ENCODE measurements around the gene ZNF396. TPM values are rescaled to one million over a fixed set of nuclear protein-coding genes. Genes with fewer than 3 reads are reported as not detected.
A peak's percentile ranks its signal among the peaks of the same experiment; 100 is the strongest.

Gene ZNF396
- polyA plus RNA-seq, 2 of the 4 experiments (the other 2 are of a cell fraction), result 0.94 to 1.3 TPM

- TF ChIP-seq CHD2 (IDR thresholded peaks at IDR 0.05; ENCODE audit: low read length, partially characterized antibody) (peak; percentile 39), MYC (IDR thresholded peaks at IDR 0.05; ENCODE audit: borderline replicate concordance, low read length) (no peak), RCOR1 (IDR thresholded peaks at IDR 0.05; ENCODE audit: low read depth, low read length) (no peak), POLR2A (IDR thresholded peaks at IDR 0.05; ENCODE audit: low read length) (peak; percentile 49)
Observed at GRCh38 chr18:35343936-35344735, 33.0 kb downstream of the ZNF396 start, which contains the start of gene ZNF24 (continued).

- DNase-seq (ENCODE audit: low read depth in 1 of 2, low spot score in 1 of 2) (no peak), FAIRE-seq (no peak), ATAC-seq (no peak)
- ChIA-PET POLR2A (interaction anchor here (0.7 to 1.2 kb wide), 2 partner anchors 103 to 365 kb away, joined by 3 to 6 read pairs; partner anchors contain the start of gene ZNF397), CTCF (interaction anchor here (1.3 kb wide), 1 partner anchor 12 kb away, joined by 3 read pairs; no protein-coding TSS in a partner anchor)
- WGBS (ENCODE audit: missing lambda C conversion rate), result 5% methylated on average over 7 of the region's 15 CpGs
- no peak for TF ChIP-seq RNF2 (IDR thresholded peaks at IDR 0.05; ENCODE audit: borderline replicate concordance, low read depth)
- no peak for TF ChIP-seq EHF (CRISPR knock-in tag; IDR thresholded peaks at IDR 0.05)
- no peak for TF ChIP-seq PHF8 (IDR thresholded peaks at IDR 0.05; ENCODE audit: borderline replicate concordance, low read depth)
- no peak for TF ChIP-seq KDM1A (IDR thresholded peaks at IDR 0.05; ENCODE audit: low read depth)
- no peak for TF ChIP-seq MYC (IDR thresholded peaks at IDR 0.05; ENCODE audit: borderline replicate concordance, low read length)
- no peak for TF ChIP-seq PBX3 (IDR thresholded peaks at IDR 0.05)
- TF ChIP-seq ZNF302 (CRISPR knock-in tag; IDR thresholded peaks at IDR 0.05), result no peak
- no peak for TF ChIP-seq NFE2L2 (conservative IDR thresholded peaks at IDR 0.05; ENCODE audit: low read length)
- no peak for TF ChIP-seq POLR2A (IDR thresholded peaks at IDR 0.05; ENCODE audit: low read length)
- TF ChIP-seq JUNB (IDR thresholded peaks at IDR 0.05), result no peak
- H3K4me2 ChIP-seq, result peak overlapping the region; percentile 65
- H3K9me3 ChIP-seq, result peaks cover 36% of the 10 kb centered on the region
- peaks cover 8% of the 10 kb centered on the region; the same call in 1 of the 3 replicates for H3K4me1 ChIP-seq
- H3K4me3 ChIP-seq, result peak overlapping the region; percentile 89
- H3K27ac ChIP-seq, result peak overlapping the region; percentile 99
Observed at GRCh38 chr18:35343488-35343935, 33.6 kb downstream of the ZNF396 start.

- CTCF ChIA-PET, result no interaction called here
- WGBS (ENCODE audit: missing lambda C conversion rate), result 97% methylated on average over 5 of the region's 5 CpGs
- ATAC-seq (no peak), DNase-seq (ENCODE audit: low read depth in 1 of 2, low spot score in 1 of 2) (no peak), FAIRE-seq (no peak)
- H3K4me3 ChIP-seq, result no peak overlapping the region
- no peak overlapping the region for H3K27ac ChIP-seq
- no peak overlapping the region for H3K4me2 ChIP-seq
- peaks cover 76% of the 10 kb centered on the region for H3K9me3 ChIP-seq
- no peaks in the 10 kb centered on the region for H3K4me1 ChIP-seq
- POLR2A ChIA-PET, result no interaction called here
- no peak for TF ChIP-seq REST (IDR thresholded peaks at IDR 0.05)
Observed at GRCh38 chr18:35337286-35337685, 39.9 kb downstream of the ZNF396 start.

GRCh38 chr18:35335866-35336265, 41.3 kb downstream of the ZNF396 start:
- H3K4me2 ChIP-seq, result no peak overlapping the region
- ChIA-PET CTCF (no interaction called here), POLR2A (no interaction called here)
- H3K4me1 ChIP-seq, result no peaks in the 10 kb centered on the region
- H3K4me3 ChIP-seq, result no peak overlapping the region
- DNase-seq (ENCODE audit: low read depth in 1 of 2, low spot score in 1 of 2) (no peak), ATAC-seq (no peak), FAIRE-seq (no peak)
- H3K27ac ChIP-seq, result no peak overlapping the region
- TF ChIP-seq EHMT2 (IDR thresholded peaks at IDR 0.05; ENCODE audit: low read depth) (no peak), FOSB (CRISPR knock-in tag; IDR thresholded peaks at IDR 0.05) (no peak), FOSL2 (IDR thresholded peaks at IDR 0.05) (no peak), FOSL2 (CRISPR knock-in tag; IDR thresholded peaks at IDR 0.05) (no peak), MAFK (IDR thresholded peaks at IDR 0.05; ENCODE audit: partially characterized antibody) (no peak), FOXS1 (CRISPR knock-in tag; IDR thresholded peaks at IDR 0.05) (no peak), ZFP36 (IDR thresholded peaks at IDR 0.05; ENCODE audit: borderline replicate concordance, partially characterized antibody) (no peak), ESRRA (IDR thresholded peaks at IDR 0.05; ENCODE audit: borderline replicate concordance, low read length) (no peak), RARB (CRISPR knock-in tag; IDR thresholded peaks at IDR 0.05) (no peak)
- peaks cover 77% of the 10 kb centered on the region for H3K9me3 ChIP-seq
- 95% methylated on average over 4 of the region's 4 CpGs for WGBS (ENCODE audit: missing lambda C conversion rate)
